Smooth muscle cell (in vitro differentiated cells): ENCODE results near the gene UNC5CL. TPM values are rescaled to one million over a fixed set of nuclear protein-coding genes. Genes with fewer than 3 reads are reported as not detected.

Experiments
- DNase-seq: peaks from one replicate; lab custom pipeline; 2025; ENCODE audit not compliant: unreplicated experiment; lab: John Stamatoyannopoulos, UW
- H2AFZ ChIP-seq: fragments of 200-600 bp; sonication (generic); 2 replicates; pipeline ENCODE4 v1.6.0; 2016; ENCODE audit warnings: antibody characterized with exemption, low read depth, mild to moderate bottlenecking
- H3F3A ChIP-seq: fragments of 200-600 bp; sonication (generic); 2 replicates; pipeline ENCODE4 v1.6.0; 2017; ENCODE audit warnings: antibody characterized with exemption, low read depth
- H3K27ac ChIP-seq: fragments of 200-600 bp; sonication (generic); 2 replicates; pipeline ENCODE4 v1.5.1; 2016; ENCODE audit warnings: low read depth, mild to moderate bottlenecking
- H3K27me3 ChIP-seq: fragments of 200-600 bp; sonication (generic); 2 replicates; pipeline ENCODE4 v1.6.1; 2016; ENCODE audit warnings: low read depth, mild to moderate bottlenecking
- H3K36me3 ChIP-seq: fragments of 200-600 bp; sonication (generic); 2 replicates; pipeline ENCODE4 v1.5.1; 2016; ENCODE audit warnings: low read depth
- H3K4me1 ChIP-seq: fragments of 200-600 bp; sonication (generic); 2 replicates; pipeline ENCODE4 v1.5.1; 2016; ENCODE audit warnings: low read depth
- H3K4me2 ChIP-seq: fragments of 200-600 bp; sonication (generic); 2 replicates; pipeline ENCODE4 v1.6.0; 2016; ENCODE audit warnings: mild to moderate bottlenecking
- H3K4me3 ChIP-seq: fragments of 200-600 bp; sonication (generic); 2 replicates; pipeline ENCODE4 v1.5.1; 2016; ENCODE audit warnings: mild to moderate bottlenecking
- H3K79me2 ChIP-seq: fragments of 200-600 bp; sonication (generic); 2 replicates; pipeline ENCODE4 v1.6.0; 2016; ENCODE audit warnings: low read depth, mild to moderate bottlenecking
- H3K9ac ChIP-seq: fragments of 200-600 bp; sonication (generic); 2 replicates; pipeline ENCODE4 v1.6.0; 2016; ENCODE audit warnings: low read depth
- H3K9me3 ChIP-seq: fragments of 200-600 bp; sonication (generic); replicated peaks from 2 replicates; pipeline ENCODE4 v1.5.1; 2016; ENCODE audit warnings: low read depth
- H4K20me1 ChIP-seq: fragments of 200-600 bp; sonication (generic); 2 replicates; pipeline ENCODE4 v1.6.0; 2016; ENCODE audit warnings: low read depth
- CTCF ChIP-seq: fragments of 200-600 bp; sonication (generic); IDR thresholded peaks from 2 replicates; pipeline ENCODE4 v1.5.1; 2017; ENCODE audit warnings: borderline replicate concordance, mild to moderate bottlenecking, antibody characterized with exemption; ENCODE audit not compliant: insufficient read depth, poor library complexity, severe bottlenecking
- WGBS: methylation state at CpG from one replicate; pipeline ENCODE4 v1.1.7; 2016; ENCODE audit warnings: low lambda C conversion rate; 5-methylcytosine and 5-hydroxymethylcytosine counted together
- polyA plus RNA-seq: library from polyadenylated mRNA; unstranded; fragments of >200 nt; fragmentation: Nextera tagmentation; extraction: Ambion mirVana; gene quantifications from 2 replicates; pipeline ENCODE4 v1.2.1, GENCODE V29; 2016
- total RNA-seq: library from RNA; depleted of rRNA; stranded (reverse); fragments of >200 nt; gene quantifications from 2 replicates; pipeline ENCODE4 v1.2.3, GENCODE V29; 2014

The UNC5CL gene
- total and polyA plus RNA-seq, 2 experiments from 2014 or later = 1.1 to 3.4 TPM

- Histone ChIP-seq H3F3A (no peaks in the 10 kb centered on the region), H4K20me1 (no peaks in the 10 kb centered on the region), H2AFZ (peak overlapping the region; percentile 88), H3K27me3 (no peaks in the 10 kb centered on the region), H3K27ac (no peak overlapping the region), H3K4me1 (peaks cover 19% of the 10 kb centered on the region), H3K36me3 (no peaks in the 10 kb centered on the region), H3K9me3 (no peaks in the 10 kb centered on the region), H3K4me3 (peak overlapping the region; percentile 50), H3K9ac (no peak overlapping the region), H3K4me2 (peak overlapping the region; percentile 87), H3K79me2 (no peaks in the 10 kb centered on the region)
- no peak for DNase-seq
- 28% methylated on average over 3 of the region's 4 CpGs for WGBS
- no peak for TF ChIP-seq CTCF
Measured at GRCh38 chr6:41027241-41027640, 11.8 kb downstream of the UNC5CL start.

GRCh38 chr6:41025966-41026530, 13.0 kb downstream of the UNC5CL start:
- no peaks in the 10 kb centered on the region for H3K27me3 ChIP-seq
- H3K36me3 ChIP-seq = no peaks in the 10 kb centered on the region
- TF ChIP-seq CTCF = no peak
- no peak for DNase-seq
- H3K9ac ChIP-seq = no peak overlapping the region
- no peak overlapping the region for H3K4me2 ChIP-seq
- H3K4me1 ChIP-seq = peaks cover 19% of the 10 kb centered on the region
- H3K27ac ChIP-seq = no peak overlapping the region
- peaks cover 5% of the 10 kb centered on the region for H3F3A ChIP-seq
- H3K9me3 ChIP-seq = no peaks in the 10 kb centered on the region
- no peaks in the 10 kb centered on the region for H4K20me1 ChIP-seq
- H3K4me3 ChIP-seq = no peak overlapping the region
- no peaks in the 10 kb centered on the region for H3K79me2 ChIP-seq
- 95% methylated on average over 3 of the region's 3 CpGs for WGBS
- no peak overlapping the region for H2AFZ ChIP-seq

- no peaks in the 10 kb centered on the region for H3K36me3 ChIP-seq
- no peaks in the 10 kb centered on the region for H3K9me3 ChIP-seq
- no peak for DNase-seq
- H3K4me1 ChIP-seq = peaks cover 12% of the 10 kb centered on the region
- peaks cover 5% of the 10 kb centered on the region for H3F3A ChIP-seq
- H3K4me2 ChIP-seq = no peak overlapping the region
- H3K79me2 ChIP-seq = no peaks in the 10 kb centered on the region
- no peak overlapping the region for H3K9ac ChIP-seq
- H2AFZ ChIP-seq = no peak overlapping the region
- 97% methylated on average over 3 of the region's 3 CpGs for WGBS
- no peak overlapping the region for H3K27ac ChIP-seq
- no peak overlapping the region for H3K4me3 ChIP-seq
- H4K20me1 ChIP-seq = no peaks in the 10 kb centered on the region
- no peaks in the 10 kb centered on the region for H3K27me3 ChIP-seq
- no peak for TF ChIP-seq CTCF
Measured at GRCh38 chr6:41023114-41023513, 15.9 kb downstream of the UNC5CL start.

- Histone ChIP-seq H3K27me3 (no peaks in the 10 kb centered on the region), H3K36me3 (no peaks in the 10 kb centered on the region), H3K9ac (no peak overlapping the region), H3K79me2 (no peaks in the 10 kb centered on the region), H2AFZ (no peak overlapping the region), H4K20me1 (no peaks in the 10 kb centered on the region), H3K9me3 (no peaks in the 10 kb centered on the region), H3K4me2 (peak overlapping the region; percentile 14), H3K4me3 (no peak overlapping the region), H3K27ac (peak overlapping the region; percentile 42), H3F3A (peaks cover 5% of the 10 kb centered on the region), H3K4me1 (peaks cover 9% of the 10 kb centered on the region)
- no peak for TF ChIP-seq CTCF
- no peak for DNase-seq
Measured at GRCh38 chr6:41022294-41022693, 16.7 kb downstream of the UNC5CL start.
